PC-3 (cell line): ENCODE data around the gene PTPRN2. TPM values are rescaled to one million over a fixed set of nuclear protein-coding genes. Genes with fewer than 3 reads are reported as not detected.

Source experiments
- ATAC-seq: fragments of 200-7000 bp; cut with Tn5 transposase; 2 replicates; pipeline ENCODE4 v1.9.1; 2020; ENCODE audit warnings: mild to moderate bottlenecking, moderate library complexity
- BruUV-seq: library from RNA; stranded (reverse); fragments of 400-500 nt; replicated peaks from 2 replicates; lab custom pipeline; 2021; lab: Mats Ljungman, UMichigan
- CTCF ChIA-PET: fragments of 300-600 bp; sonication (Branson Sonifier 250); formaldehyde crosslinking; loops from one replicate; lab custom pipeline; 2022; ENCODE audit warnings: antibody characterized with exemption; lab: Charles Lee
- POLR2A ChIA-PET: fragments of 300-600 bp; sonication (Branson Sonifier 250); formaldehyde crosslinking; loops from one replicate; lab custom pipeline; 2022; ENCODE audit warnings: antibody characterized with exemption; ENCODE audit not compliant: unreplicated experiment; lab: Charles Lee
- DNase-seq: peaks from one replicate; pipeline ENCODE4 v3.0.0-alpha.2; 2015
- H2AFZ ChIP-seq: fragments of 300-600 bp; sonication (generic); 2 replicates; pipeline ENCODE4 v1.6.0; 2016; ENCODE audit warnings: antibody characterized with exemption, low read length
- H3F3A ChIP-seq: fragments of 300-600 bp; sonication (generic); one replicate; pipeline ENCODE4 v1.6.0; 2017; ENCODE audit warnings: antibody characterized with exemption, low read length, control low read depth, mild to moderate bottlenecking; ENCODE audit not compliant: unreplicated experiment
- H3K27ac ChIP-seq: fragments of 300-600 bp; sonication (generic); 2 replicates; pipeline ENCODE4 v1.5.1; 2016; ENCODE audit warnings: mild to moderate bottlenecking, low read length
- H3K27me3 ChIP-seq: fragments of 300-600 bp; sonication (generic); 2 replicates; pipeline ENCODE4 v1.6.1; 2016; ENCODE audit warnings: low read length, mixed read lengths
- H3K36me3 ChIP-seq: fragments of 300-600 bp; sonication (generic); 2 replicates; pipeline ENCODE4 v1.6.1; 2016; ENCODE audit warnings: low read depth, mixed run types, low read length, mixed read lengths
- H3K4me1 ChIP-seq: fragments of 300-600 bp; sonication (generic); 2 replicates; pipeline ENCODE4 v1.5.1; 2016; ENCODE audit warnings: low read length; ENCODE audit not compliant: insufficient read depth
- H3K4me2 ChIP-seq: fragments of 300-600 bp; sonication (generic); 2 replicates; pipeline ENCODE4 v1.6.0; 2016; ENCODE audit warnings: low read length
- H3K4me3 ChIP-seq: fragments of 300-600 bp; sonication (generic); 2 replicates; pipeline ENCODE4 v1.5.1; 2016; ENCODE audit warnings: mild to moderate bottlenecking, low read length, mixed read lengths
- H3K79me2 ChIP-seq: fragments of 300-600 bp; sonication (generic); 2 replicates; pipeline ENCODE4 v1.6.1; 2017; ENCODE audit warnings: low read length, mixed read lengths
- H3K9ac ChIP-seq: fragments of 300-600 bp; sonication (generic); 2 replicates; pipeline ENCODE4 v1.6.0; 2016; ENCODE audit warnings: mild to moderate bottlenecking, low read length
- H3K9me2 ChIP-seq: fragments of 300-600 bp; sonication (generic); replicated peaks from 2 replicates; pipeline ENCODE4 v1.6.1; 2016; ENCODE audit warnings: mixed run types, low read length, mixed read lengths
- H3K9me3 ChIP-seq: fragments of 300-600 bp; sonication (generic); 2 replicates; pipeline ENCODE4 v1.6.1; 2016; ENCODE audit warnings: low read length, mixed read lengths
- H4K20me1 ChIP-seq: fragments of 300-600 bp; sonication (generic); 2 replicates; pipeline ENCODE4 v1.6.1; 2016; ENCODE audit warnings: low read length, mixed read lengths
- CTCF ChIP-seq: fragments of 300-600 bp; sonication (generic); conservative IDR thresholded peaks from 2 replicates; pipeline ENCODE4 v1.5.1; 2017; ENCODE audit warnings: antibody characterized with exemption, low read depth, mild to moderate bottlenecking, low read length
- EZH2 ChIP-seq: fragments of 300-600 bp; sonication (generic); IDR thresholded peaks from one replicate; pipeline ENCODE4 v1.6.1; 2017; ENCODE audit warnings: antibody characterized with exemption, mild to moderate bottlenecking, low read length; ENCODE audit not compliant: unreplicated experiment
- EZH2phosphoT487 ChIP-seq: fragments of 300-600 bp; sonication (generic); IDR thresholded peaks from 2 replicates; pipeline ENCODE4 v1.6.1; 2018; ENCODE audit warnings: mild to moderate bottlenecking, antibody characterized with exemption, low read length, borderline replicate concordance
- intact Hi-C: fragments of 100-400 bp; cut with micrococcal nuclease; formaldehyde crosslinking; loops from 2 replicates; pipeline ENCODE4 v1.9.0; 2023
- total RNA-seq: library from RNA; depleted of rRNA; stranded (reverse); fragments of >200 nt; gene quantifications from 2 replicates; pipeline ENCODE4 v1.2.3, GENCODE V29; 2014

The PTPRN2 gene
- total RNA-seq, 1 experiment from 2014 or later = 3.2 TPM

- Histone ChIP-seq H3K36me3 (no peaks in the 10 kb centered on the region), H3K4me3 (no peak overlapping the region), H3K9ac (no peak overlapping the region), H3K9me2 (no peaks in the 10 kb centered on the region), H3K79me2 (no peaks in the 10 kb centered on the region), H3F3A (no peaks in the 10 kb centered on the region), H2AFZ (no peak overlapping the region), H3K27me3 (peaks cover 3% of the 10 kb centered on the region; the same call in 1 of the 2 replicates), H3K4me2 (no peak overlapping the region), H3K4me1 (no peaks in the 10 kb centered on the region), H4K20me1 (no peaks in the 10 kb centered on the region), H3K9me3 (no peaks in the 10 kb centered on the region), H3K27ac (no peak overlapping the region)
- TF ChIP-seq CTCF (no peak), EZH2 (no peak)
- ChIA-PET POLR2A (interaction anchor here (0.7 kb wide), 1 partner anchor 74 kb away, joined by 3 read pairs; no protein-coding TSS in a partner anchor), CTCF (no interaction called here)
- ATAC-seq (no peak), DNase-seq (no peak)
- no TSS peak for BruUV-seq
- intact Hi-C loops = no loop called here
Measured at GRCh38 chr7:157793973-157794745, 793.5 kb downstream of the PTPRN2 start.

GRCh38 chr7:157793087-157793353 lies 794.6 kb downstream of the PTPRN2 start:
- Histone ChIP-seq H3K9me2 (no peaks in the 10 kb centered on the region), H3K4me2 (no peak overlapping the region), H3K4me3 (no peak overlapping the region), H3K79me2 (no peaks in the 10 kb centered on the region), H3K27me3 (peaks cover 3% of the 10 kb centered on the region; the same call in 1 of the 2 replicates), H3K36me3 (no peaks in the 10 kb centered on the region), H3K4me1 (no peaks in the 10 kb centered on the region), H3K27ac (no peak overlapping the region), H2AFZ (no peak overlapping the region), H3K9ac (no peak overlapping the region), H3F3A (no peaks in the 10 kb centered on the region), H4K20me1 (no peaks in the 10 kb centered on the region), H3K9me3 (no peaks in the 10 kb centered on the region)
- no TSS peak for BruUV-seq
- POLR2A ChIA-PET = no interaction called here
- CTCF ChIA-PET = no interaction called here
- no peak for TF ChIP-seq EZH2phosphoT487
- peak; percentile 19; the same call in 1 of the 2 replicates for TF ChIP-seq CTCF
- intact Hi-C loops = no loop called here
- no peak for ATAC-seq
- DNase-seq = no peak

- Histone ChIP-seq H2AFZ (no peak overlapping the region), H3K27ac (no peak overlapping the region), H3K79me2 (no peaks in the 10 kb centered on the region), H3K4me1 (no peaks in the 10 kb centered on the region), H3F3A (no peaks in the 10 kb centered on the region), H3K36me3 (no peaks in the 10 kb centered on the region), H4K20me1 (no peaks in the 10 kb centered on the region), H3K4me3 (no peak overlapping the region), H3K4me2 (no peak overlapping the region), H3K9me3 (no peaks in the 10 kb centered on the region), H3K9me2 (no peaks in the 10 kb centered on the region), H3K9ac (no peak overlapping the region), H3K27me3 (peaks cover 3% of the 10 kb centered on the region; the same call in 1 of the 2 replicates)
- DNase-seq (no peak), ATAC-seq (no peak)
- CTCF ChIA-PET = no interaction called here
- intact Hi-C loops = no loop called here
- no TSS peak for BruUV-seq
- POLR2A ChIA-PET = no interaction called here
- no peak for TF ChIP-seq EZH2
Measured at GRCh38 chr7:157792241-157793086, 795.2 kb downstream of the PTPRN2 start.
